ENCODE data around the gene CRYZ. TPM values are rescaled to one million over a fixed set of nuclear protein-coding genes. Genes with fewer than 3 reads are reported as not detected.

Gene CRYZ
- total RNA-seq, 1 experiment from 2014 or later, result 77.3 TPM

DNA sequence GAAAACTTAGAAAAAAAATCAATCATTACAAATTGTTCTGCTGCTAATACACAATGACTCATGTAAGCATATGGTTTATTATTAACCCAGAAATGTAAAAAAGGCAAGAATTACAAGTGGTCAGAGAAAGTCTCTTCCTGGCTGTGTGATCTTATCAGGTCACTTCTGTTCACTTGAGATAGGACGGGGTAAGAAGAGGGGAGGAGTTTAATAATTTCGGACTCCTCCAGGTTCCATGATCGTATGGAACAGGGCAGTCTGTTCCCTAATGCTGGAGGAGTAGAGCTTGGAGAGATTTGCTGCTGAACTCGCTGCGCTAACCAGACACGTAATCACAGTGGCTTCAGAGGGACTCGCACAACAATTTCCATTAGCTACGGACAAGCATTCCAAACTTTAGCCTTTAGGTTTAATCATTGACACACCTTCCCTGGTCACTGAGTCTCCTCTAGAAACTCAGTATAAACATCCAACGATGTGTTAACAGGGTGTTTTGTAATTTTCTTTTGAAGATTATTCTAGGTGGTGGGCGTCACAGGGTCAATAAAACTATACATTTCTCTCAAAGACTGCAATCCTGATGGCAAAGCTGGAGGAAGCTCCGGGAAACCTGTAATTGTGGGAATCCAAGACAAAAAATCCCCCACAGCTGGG, 1.3 kb downstream of the CRYZ start:
- DNase-seq (ENCODE audit: low spot score), result no peak

DNA sequence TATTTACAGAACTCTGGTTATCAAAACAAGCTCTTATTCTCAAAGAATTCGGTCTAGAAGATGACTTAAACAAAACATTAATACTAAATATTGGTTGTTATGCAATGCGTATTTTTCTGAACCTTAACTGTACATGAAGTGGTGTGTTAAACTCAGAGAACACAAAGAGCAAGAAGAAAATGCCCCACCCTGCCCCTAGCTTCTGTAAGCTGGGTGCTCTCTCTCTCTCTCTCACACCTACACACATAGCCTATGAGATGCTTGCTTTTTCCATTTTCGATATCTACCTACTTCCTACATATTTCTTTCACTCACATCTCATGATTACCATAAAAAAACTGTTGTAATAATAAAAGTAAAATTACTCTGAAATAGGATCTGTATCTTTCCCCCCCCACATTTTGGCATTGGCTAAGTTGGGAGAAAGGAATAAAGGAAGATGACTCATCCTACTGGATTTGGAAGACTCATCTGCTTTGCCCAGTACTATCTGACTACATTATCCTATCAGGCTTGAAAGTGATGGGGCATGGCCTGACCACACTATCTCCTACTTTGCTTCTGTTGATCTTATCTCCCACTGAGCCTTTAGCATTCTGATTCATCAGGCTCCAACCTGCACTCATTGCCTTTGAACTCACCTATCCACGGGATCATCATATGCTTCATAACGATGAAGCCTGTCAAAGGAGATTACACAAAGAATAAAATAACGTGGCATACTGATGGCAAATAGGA, 2.9 kb downstream of the CRYZ start:
- DNase-seq (ENCODE audit: low spot score), result no peak

DNA sequence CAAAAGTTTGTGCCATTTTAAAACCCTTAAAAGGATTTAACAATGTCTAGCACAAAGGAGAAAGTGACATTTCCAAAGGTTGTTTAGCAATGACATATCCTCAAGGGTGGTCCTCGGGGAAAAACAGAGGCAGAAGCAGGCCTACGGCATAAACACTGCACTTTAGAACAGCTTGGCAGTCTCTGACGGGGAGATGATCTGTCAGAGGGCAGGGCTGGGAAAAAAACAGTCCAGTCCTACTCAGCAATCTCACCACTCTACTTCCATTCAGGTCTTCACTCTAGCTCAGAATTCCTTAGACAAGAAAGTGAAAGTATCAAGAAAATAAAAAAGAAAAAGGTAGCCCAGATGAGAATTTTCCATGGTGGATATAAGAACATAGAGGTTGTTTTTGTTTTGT, 4.1 kb downstream of the CRYZ start:
- no peak for DNase-seq (ENCODE audit: low spot score)

DNA sequence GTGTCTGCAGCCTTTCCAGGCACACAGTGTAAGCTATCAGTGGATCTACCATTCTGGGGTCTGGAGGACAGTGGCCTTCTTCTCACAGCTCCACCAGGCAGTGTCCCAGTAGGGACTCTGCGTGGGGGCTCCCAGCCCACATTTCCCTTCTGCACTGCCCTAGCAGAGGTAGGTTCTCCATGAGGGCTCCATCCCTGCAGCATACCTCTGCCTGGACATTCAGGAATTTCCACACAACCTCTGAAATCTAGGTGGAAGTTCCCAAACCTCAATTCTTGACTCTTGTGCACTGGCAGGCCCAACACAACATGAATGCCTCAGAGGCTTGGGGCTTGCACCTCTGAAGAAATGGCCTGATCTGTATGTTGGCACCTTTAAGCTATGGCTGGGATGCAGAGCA, 6.8 kb downstream of the CRYZ start:
- DNase-seq (ENCODE audit: low spot score), result no peak

DNA sequence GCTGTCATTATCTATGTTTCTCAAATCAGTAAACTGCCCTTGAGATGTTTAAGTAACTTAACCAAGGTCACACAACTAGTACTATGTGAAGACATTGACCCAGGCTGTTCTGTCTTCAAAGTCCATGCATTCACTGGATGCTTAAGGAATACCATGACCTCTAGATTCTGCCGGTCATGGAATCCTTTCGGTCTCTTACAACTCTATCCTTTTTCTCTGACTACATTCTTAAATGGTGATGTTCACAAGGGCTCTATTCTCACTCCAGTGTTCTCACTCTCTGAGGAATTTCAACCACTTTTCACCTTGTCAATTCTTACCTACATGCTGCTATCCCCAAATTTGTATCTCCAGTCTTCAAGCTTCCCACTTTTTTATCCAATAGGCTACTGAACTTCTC, 15.2 kb downstream of the CRYZ start:
- DNase-seq (ENCODE audit: low spot score), result no peak

DNA sequence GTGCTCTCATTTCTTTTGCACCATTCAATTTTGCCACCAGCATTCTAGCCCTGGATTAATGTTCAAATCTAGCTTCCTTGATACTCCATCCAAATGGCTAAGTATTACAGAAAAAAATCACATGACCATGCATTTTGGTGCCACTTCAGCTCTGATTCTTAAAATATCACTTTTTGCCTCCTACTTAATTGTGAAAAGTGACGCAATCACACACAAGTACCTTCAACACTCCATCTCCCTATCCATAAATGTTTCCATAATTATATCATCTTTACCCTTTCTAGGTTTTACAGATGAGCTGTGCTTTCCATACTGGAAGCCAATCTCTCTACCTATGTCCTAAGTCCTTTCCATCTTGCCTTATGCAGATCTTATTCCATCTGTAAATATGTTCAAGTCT, 16.0 kb downstream of the CRYZ start:
- no peak for DNase-seq (ENCODE audit: low spot score)

DNA sequence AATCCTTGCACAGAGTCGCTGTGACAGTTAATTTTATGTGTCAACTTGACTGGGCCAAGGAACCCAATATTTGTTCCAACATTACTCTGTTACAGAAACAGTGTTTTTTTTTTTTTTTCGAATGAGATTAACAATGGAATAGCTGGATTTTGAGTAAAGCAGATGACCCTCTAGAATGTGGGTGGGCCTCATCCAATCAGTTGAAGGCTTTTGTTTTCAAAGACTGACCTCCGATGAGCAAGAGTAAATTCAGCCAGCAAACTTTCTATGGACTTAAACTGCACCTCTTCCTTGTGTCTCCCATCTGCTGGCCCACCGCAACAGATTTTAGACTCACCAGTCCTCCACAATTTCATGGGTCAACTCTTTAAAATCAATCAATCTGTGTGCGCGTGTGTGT, 17.0 kb downstream of the CRYZ start:
- no peak for DNase-seq (ENCODE audit: low spot score)

DNA sequence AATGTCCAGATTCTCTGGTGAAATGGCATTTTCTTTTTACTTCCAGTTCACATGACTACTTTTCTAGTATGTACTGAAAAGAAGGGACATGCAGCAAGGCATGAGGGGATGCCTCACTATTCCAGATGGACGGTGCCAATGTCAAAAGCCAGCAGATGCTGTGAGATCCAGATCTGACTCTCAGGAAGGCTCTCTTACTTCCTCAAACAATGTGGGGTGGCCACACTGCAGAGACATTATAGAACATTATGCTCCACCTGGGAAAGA, 17.7 kb downstream of the CRYZ start:
- no peak for DNase-seq (ENCODE audit: low spot score)

DNA sequence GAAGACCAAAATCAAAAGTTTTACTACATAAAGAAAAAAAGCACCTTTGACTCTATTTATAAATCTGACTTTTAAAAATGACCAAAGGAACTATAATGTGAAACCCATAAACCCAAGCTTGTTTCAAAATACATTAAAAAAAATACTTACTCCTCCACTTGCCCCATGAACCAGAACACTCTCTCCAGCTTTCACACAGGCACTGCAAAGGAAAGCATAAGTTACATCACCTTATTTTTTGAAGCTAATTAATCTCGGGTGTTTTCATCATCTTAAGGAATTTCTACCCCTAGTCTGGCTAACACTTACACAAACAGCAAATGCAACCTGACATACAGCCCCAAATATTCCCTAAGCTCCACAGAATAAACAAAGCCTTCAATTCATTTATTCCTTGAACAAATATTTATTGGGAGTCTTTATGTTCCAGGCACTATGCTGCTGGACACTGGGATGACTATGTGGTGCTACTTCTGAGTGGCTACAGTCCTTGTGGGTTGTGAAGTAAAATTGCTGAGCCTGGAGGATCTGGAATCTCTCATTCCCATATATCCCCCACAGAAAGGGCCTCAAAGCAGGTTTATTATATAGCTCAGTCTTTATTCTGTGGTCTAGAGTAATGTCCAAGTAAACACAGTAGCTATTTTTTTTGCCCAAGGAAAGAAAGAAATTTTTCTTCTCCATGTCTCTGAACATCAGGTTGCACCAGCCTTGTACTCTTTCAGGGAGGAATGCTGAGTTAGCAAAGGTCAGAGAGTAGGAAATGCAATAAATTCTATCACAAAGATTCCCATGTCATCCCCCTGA, 18.2 kb downstream of the CRYZ start:
- peak; percentile 28 for DNase-seq (ENCODE audit: low spot score)

DNA sequence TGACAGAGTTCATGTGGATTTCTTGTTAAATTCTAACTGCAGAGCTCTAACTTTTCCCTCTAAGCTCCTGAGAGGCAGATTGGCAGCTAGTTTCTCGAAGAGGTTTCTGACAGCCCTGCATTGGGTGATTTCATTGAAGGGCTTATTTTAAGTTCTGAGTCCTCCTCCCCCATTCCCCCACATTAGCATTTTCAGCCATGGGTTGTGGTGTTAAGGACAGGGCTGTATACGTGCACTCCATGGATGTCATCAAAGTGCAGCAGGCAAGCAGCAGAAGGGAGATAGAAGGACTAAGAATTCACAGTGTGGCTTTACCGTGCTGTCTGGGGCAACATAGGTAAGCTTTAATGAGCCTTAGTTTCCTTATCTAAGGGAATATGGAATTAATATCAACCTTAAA, 19.0 kb downstream of the CRYZ start:
- no peak for DNase-seq (ENCODE audit: low spot score)

DNA sequence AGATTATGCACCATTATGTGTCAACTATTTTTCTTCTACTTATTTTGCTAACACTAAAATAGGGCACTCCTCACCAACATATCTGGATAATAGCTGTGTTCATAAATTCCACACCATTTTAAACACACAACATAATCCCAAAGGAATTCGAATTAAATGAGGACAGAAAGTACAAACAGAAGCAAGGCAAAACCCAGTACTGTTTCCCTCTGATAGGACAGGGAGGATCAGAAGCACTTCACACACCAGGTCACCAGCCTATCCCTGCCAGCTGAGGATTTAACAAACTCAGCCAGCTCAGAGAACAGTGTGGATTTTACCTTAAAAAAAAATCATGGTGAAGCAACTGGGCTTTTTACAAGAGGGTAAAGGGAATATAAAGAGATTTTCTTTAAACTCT, 20.0 kb downstream of the CRYZ start:
- DNase-seq (ENCODE audit: low spot score), result no peak

DNA sequence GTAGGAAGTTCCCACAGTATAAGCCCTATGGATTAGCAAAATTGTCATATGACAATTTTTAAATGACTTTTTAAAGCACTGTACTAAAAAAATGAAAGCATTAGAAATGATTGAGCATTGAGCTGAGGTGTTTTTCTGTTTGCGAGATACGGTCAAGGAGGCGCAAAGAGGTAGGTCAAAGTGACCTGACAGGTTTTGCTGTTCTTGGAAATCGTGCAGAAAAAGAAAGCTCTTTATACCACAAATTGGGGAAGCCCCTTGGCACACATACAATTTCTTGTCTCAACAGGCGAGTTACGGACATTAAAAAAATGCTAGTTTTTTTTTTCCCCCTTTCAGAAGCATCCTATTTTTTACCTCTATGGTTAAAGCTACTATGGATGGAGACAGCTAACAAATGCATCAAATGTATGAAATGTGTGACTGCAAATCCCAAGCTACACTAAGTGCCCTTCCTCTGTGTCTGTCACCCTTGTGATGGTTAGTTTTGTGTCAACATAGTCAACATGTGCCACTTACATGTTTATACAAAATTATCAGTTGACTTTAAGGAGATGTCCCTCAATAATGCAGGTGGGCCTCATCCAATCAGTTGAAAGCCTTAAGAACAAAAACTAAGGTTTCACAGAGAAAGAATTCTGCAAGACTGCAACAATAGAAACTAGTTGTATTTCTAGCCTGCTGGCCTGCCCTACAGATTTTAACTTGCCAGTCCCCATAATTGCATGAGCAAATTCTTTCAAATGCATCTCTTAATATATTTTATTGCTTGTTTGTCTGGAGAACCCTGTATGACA, 29.3 kb downstream of the CRYZ start:
- no peak for DNase-seq (ENCODE audit: low spot score)

DNA sequence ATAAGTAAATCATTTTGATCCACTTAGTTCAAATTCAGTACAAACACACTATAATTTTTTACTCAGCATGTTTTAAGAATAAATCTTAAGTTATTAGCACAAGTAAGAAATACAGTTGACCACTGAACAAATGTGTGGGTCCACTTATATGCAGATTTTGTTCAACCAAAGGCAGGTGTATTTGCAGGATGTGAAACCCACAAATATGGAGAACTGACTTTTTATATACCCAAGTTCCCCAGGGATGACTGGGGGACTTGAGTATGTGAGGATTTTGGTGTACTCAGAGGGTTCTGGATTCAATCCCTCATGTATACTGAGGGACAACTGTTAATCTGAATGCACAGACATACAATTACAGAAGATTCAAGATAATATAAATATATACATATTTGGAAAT, 33.5 kb downstream of the CRYZ start:
- DNase-seq (ENCODE audit: low spot score), result no peak

DNA sequence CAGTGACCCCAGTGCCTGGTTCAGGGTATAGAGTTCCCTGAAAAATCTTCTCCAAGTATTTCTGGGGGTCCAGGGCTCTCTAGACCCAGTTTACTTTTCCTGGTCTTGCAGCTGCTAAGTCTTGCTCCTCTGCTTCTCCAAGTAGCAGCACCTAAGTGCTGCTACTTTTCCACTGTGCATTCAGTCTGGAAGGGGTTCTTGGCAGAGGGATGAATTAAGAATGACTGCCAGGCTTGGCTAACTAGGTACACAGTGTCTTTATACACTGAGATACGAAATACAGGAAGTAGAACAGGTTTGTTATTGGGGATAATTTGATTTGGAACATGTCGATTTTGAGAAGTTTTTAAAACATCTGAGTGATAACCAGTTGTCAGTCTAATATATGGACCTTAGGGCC, 35.0 kb downstream of the CRYZ start:
- no peak for DNase-seq (ENCODE audit: low spot score)

DNA sequence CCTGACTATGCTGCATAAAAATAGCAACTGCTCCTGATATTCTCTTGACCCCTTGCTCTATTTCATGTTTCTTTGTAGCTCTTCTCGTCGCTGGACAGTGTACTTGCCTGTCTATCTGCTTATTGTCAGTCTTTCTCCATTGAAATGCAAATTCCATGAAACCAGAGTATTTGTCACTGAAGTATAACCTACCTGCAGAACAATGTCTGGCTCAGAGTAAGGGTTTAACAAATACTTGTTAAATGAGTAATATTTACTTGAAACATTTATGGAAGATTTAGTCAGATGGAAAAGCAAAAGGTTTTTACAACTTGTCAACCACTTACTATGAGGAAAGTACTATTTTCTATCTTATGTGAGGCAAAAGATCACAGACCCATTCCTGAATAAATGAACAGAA, 39.4 kb downstream of the CRYZ start:
- DNase-seq (ENCODE audit: low spot score), result no peak

DNA sequence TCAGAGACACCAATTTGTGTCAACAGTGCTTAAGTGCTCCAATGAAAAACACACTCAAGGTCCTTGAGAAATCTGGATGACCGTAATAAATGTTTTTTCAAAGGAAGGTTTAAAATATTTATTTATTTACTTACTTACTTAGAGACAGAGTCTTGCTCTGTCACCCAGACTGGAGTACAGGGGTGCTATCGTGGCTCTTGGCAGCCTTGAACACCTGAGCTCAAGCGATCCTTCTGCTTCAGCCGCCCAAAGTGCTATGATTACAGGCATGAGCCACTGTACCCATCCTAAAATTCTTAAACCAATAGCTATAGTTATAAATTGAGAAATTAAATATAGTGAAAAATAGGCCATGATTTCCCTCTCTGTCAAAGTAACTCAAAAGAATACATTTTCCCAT, 41.9 kb downstream of the CRYZ start:
- no peak for DNase-seq (ENCODE audit: low spot score)

DNA sequence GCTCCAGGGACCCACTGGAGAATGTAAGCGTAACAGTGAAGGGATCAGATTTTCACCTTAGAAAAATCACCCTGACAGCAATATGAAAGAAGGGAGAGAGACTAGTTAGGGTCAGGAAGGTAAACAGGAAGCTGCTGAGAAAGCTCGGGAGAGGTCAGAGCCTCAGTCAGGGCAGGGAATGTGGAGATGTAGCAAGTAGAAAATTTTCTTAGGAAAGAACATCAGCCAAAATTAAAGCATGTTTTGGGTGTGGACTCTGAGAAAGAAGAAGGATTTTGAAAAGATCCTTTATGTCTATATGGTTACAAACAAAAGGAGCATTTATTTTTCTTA, 42.5 kb downstream of the CRYZ start:
- no peak for DNase-seq (ENCODE audit: low spot score)

DNA sequence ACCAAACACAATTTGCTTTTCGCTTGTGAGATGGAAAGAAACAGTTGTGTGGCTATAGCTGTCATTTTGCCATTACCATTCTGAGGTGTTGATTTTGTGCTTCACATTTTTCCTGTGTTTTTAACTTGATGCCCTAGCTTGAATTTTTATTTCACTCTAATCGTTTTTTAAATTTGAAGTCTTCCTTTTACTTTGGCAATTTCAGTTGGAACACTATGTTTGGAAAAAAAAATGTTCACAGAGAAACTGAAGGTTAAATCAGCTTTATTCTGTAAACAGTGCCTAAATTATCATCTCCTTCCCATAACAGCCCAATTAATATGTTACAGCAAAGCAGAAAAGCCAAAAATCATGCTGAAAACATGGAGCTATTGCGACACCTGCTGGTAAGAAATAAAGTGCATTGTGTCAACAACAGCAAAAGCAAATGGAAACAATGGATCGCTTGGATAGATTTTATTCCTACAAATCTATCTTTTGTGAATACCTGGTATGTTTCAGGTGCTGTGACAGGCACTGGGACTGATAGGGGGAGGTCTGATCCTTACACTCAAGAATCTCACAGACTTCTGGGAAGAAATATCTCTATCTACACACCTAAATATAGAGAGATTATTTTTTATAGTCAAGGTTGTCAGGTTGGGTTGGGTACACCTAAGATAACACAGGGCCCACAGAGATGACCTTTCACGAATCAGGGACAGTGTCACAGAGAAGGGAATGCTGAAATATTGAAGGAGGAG, 43.1 kb downstream of the CRYZ start:
- DNase-seq (ENCODE audit: low spot score), result peak; percentile 60

DNA sequence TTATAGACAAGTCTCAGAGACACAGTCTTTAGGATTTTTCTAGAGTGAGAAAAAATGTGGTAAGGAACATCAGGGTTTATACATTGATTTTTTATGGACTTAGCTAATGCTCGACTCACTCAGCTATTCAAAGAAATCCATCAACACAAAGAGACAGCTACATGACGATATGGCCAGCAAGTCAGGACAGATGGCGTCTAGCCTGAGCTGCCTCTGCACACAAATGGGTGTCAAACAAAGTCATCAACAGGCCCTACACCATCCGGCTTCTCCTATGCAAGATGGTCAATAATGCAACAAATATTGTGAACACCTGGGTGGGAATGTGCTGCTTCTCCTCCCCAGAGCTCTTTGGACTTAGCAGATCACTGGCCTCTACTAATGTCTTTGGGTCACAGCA, 45.9 kb downstream of the CRYZ start:
- no peak for DNase-seq (ENCODE audit: low spot score)

DNA sequence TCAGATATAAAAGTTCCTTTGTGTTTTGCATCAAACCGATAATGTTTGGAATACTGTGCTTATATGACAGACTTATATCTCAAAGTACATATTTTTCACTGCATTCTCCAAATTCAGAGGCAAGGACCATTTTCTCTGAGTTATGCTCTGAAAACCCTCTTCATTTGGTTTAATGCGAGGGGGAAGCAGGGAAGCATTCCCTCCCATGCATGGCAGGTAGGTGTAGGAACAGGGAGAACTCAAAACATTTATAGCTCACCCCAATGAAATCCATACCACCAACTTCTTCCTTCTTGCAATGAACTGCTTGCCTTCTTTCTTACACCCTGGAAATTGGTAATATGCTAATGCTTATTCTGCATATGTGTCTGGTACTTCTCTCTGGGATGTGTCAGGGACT, 48.5 kb downstream of the CRYZ start:
- no peak for DNase-seq (ENCODE audit: low spot score)

DNA sequence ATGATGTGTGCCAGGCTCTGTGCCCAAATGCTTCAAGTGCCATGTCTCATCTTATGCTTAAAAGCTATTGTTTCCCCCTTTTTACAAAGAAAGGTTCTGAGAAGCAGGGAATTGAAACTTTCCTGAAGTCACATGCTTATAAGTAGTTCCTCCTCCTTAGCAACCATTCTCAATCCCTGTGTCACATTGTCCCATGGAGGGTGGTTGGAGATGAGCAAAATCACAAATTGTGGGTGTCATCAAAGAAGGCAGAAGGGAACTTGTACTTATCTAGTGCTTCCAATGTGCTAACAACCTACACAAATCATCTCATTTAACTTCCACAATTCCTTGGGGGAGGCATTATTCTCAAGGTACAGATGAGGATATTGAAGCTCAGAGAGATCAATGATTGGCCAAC, 49.2 kb downstream of the CRYZ start:
- no peak for DNase-seq (ENCODE audit: low spot score)

DNA sequence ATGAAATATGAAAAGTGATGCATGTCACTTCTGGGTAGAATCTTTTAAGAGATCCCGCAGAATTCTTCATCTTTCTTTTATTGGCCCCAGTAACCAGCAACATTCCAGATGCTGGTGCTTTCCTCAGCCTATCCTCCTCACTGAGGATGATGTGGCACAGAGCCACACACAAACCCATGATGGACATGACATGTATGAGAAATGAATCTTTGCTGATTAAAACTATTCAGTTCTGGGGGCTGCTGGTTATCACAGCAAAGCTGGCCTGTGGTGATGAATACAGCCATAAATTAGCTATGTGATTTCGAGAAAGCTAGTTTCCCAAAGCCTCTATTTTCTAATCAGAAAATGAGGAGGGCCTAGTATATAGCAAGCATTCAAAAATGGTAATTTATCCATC, 51.0 kb downstream of the CRYZ start:
- no peak for DNase-seq (ENCODE audit: low spot score)
